ENCODE measurements around the gene GPRC5B.

Gene GPRC5B

GRCh38 chr16:19871721-19872120 is 12.9 kb downstream of the GPRC5B start:
- no peak overlapping the region for H3K27ac Mint-ChIP-seq
- H3K4me3 Mint-ChIP-seq: no peak overlapping the region
- no peaks in the 10 kb centered on the region for H3K4me1 Mint-ChIP-seq (ENCODE audit: low read depth)
- peaks cover 3% of the 10 kb centered on the region for H3K27me3 Mint-ChIP-seq
- no peaks in the 10 kb centered on the region for H3K9me3 Mint-ChIP-seq
- DNase-seq: no peak
- no peaks in the 10 kb centered on the region for H3K36me3 Mint-ChIP-seq (ENCODE audit: low read depth)

- Mint-ChIP-seq H3K36me3 (ENCODE audit: low read depth) (no peaks in the 10 kb centered on the region), H3K27ac (no peak overlapping the region), H3K4me1 (ENCODE audit: low read depth) (no peaks in the 10 kb centered on the region), H3K4me3 (no peak overlapping the region), H3K27me3 (peaks cover 3% of the 10 kb centered on the region), H3K9me3 (no peaks in the 10 kb centered on the region)
- no peak for DNase-seq
Measured at GRCh38 chr16:19868421-19868820, 16.2 kb downstream of the GPRC5B start.

- Mint-ChIP-seq H3K9me3 (no peaks in the 10 kb centered on the region), H3K36me3 (ENCODE audit: low read depth) (no peaks in the 10 kb centered on the region), H3K27me3 (peaks cover 3% of the 10 kb centered on the region), H3K27ac (no peak overlapping the region), H3K4me1 (ENCODE audit: low read depth) (no peaks in the 10 kb centered on the region), H3K4me3 (no peak overlapping the region)
- DNase-seq: no peak
Measured at GRCh38 chr16:19864566-19864965, 20.1 kb downstream of the GPRC5B start.

GRCh38 chr16:19863990-19864389 is 20.7 kb downstream of the GPRC5B start:
- no peaks in the 10 kb centered on the region for H3K4me1 Mint-ChIP-seq (ENCODE audit: low read depth)
- H3K9me3 Mint-ChIP-seq: no peaks in the 10 kb centered on the region
- no peak overlapping the region for H3K4me3 Mint-ChIP-seq
- H3K27ac Mint-ChIP-seq: no peak overlapping the region
- H3K36me3 Mint-ChIP-seq (ENCODE audit: low read depth): no peaks in the 10 kb centered on the region
- peaks cover 3% of the 10 kb centered on the region for H3K27me3 Mint-ChIP-seq
- DNase-seq: no peak

GRCh38 chr16:19861811-19862327 is 22.8 kb downstream of the GPRC5B start:
- Mint-ChIP-seq H3K9me3 (no peaks in the 10 kb centered on the region), H3K36me3 (ENCODE audit: low read depth) (no peaks in the 10 kb centered on the region), H3K27ac (no peak overlapping the region), H3K4me1 (ENCODE audit: low read depth) (no peaks in the 10 kb centered on the region), H3K27me3 (no peaks in the 10 kb centered on the region), H3K4me3 (no peak overlapping the region)
- DNase-seq: no peak

GRCh38 chr16:19861133-19861532 is 23.5 kb downstream of the GPRC5B start:
- H3K9me3 Mint-ChIP-seq: no peaks in the 10 kb centered on the region
- H3K4me1 Mint-ChIP-seq (ENCODE audit: low read depth): no peaks in the 10 kb centered on the region
- no peaks in the 10 kb centered on the region for H3K36me3 Mint-ChIP-seq (ENCODE audit: low read depth)
- H3K27ac Mint-ChIP-seq: no peak overlapping the region
- no peaks in the 10 kb centered on the region for H3K27me3 Mint-ChIP-seq
- no peak for DNase-seq
- H3K4me3 Mint-ChIP-seq: no peak overlapping the region

GRCh38 chr16:19860166-19861041 is 24.2 kb downstream of the GPRC5B start:
- Mint-ChIP-seq H3K4me1 (ENCODE audit: low read depth) (no peaks in the 10 kb centered on the region), H3K4me3 (no peak overlapping the region), H3K36me3 (ENCODE audit: low read depth) (no peaks in the 10 kb centered on the region), H3K27ac (no peak overlapping the region), H3K9me3 (no peaks in the 10 kb centered on the region), H3K27me3 (no peaks in the 10 kb centered on the region)
- DNase-seq: no peak

- no peaks in the 10 kb centered on the region for H3K9me3 Mint-ChIP-seq
- no peaks in the 10 kb centered on the region for H3K27me3 Mint-ChIP-seq
- no peak for DNase-seq
- H3K4me1 Mint-ChIP-seq (ENCODE audit: low read depth): no peaks in the 10 kb centered on the region
- no peak overlapping the region for H3K4me3 Mint-ChIP-seq
- H3K27ac Mint-ChIP-seq: no peak overlapping the region
- no peaks in the 10 kb centered on the region for H3K36me3 Mint-ChIP-seq (ENCODE audit: low read depth)
Measured at GRCh38 chr16:19859603-19860002, 25.0 kb downstream of the GPRC5B start.

GRCh38 chr16:19859166-19859565 is 25.5 kb downstream of the GPRC5B start:
- H3K4me1 Mint-ChIP-seq (ENCODE audit: low read depth): no peaks in the 10 kb centered on the region
- H3K4me3 Mint-ChIP-seq: no peak overlapping the region
- no peak for DNase-seq
- no peaks in the 10 kb centered on the region for H3K36me3 Mint-ChIP-seq (ENCODE audit: low read depth)
- no peaks in the 10 kb centered on the region for H3K9me3 Mint-ChIP-seq
- no peaks in the 10 kb centered on the region for H3K27me3 Mint-ChIP-seq
- no peak overlapping the region for H3K27ac Mint-ChIP-seq

- Mint-ChIP-seq H3K27me3 (no peaks in the 10 kb centered on the region), H3K4me1 (ENCODE audit: low read depth) (no peaks in the 10 kb centered on the region), H3K27ac (no peak overlapping the region), H3K4me3 (no peak overlapping the region), H3K36me3 (ENCODE audit: low read depth) (no peaks in the 10 kb centered on the region), H3K9me3 (no peaks in the 10 kb centered on the region)
- DNase-seq: no peak
Measured at GRCh38 chr16:19858340-19859018, 26.2 kb downstream of the GPRC5B start.

GRCh38 chr16:19857593-19858339 is 26.9 kb downstream of the GPRC5B start:
- Mint-ChIP-seq H3K4me3 (no peak overlapping the region), H3K4me1 (ENCODE audit: low read depth) (no peaks in the 10 kb centered on the region), H3K27me3 (peaks cover 2% of the 10 kb centered on the region), H3K36me3 (ENCODE audit: low read depth) (no peaks in the 10 kb centered on the region), H3K27ac (no peak overlapping the region), H3K9me3 (no peaks in the 10 kb centered on the region)
- DNase-seq: no peak

- Mint-ChIP-seq H3K36me3 (ENCODE audit: low read depth) (no peaks in the 10 kb centered on the region), H3K27ac (no peak overlapping the region), H3K4me3 (no peak overlapping the region), H3K27me3 (peaks cover 2% of the 10 kb centered on the region), H3K4me1 (ENCODE audit: low read depth) (no peaks in the 10 kb centered on the region), H3K9me3 (no peaks in the 10 kb centered on the region)
- DNase-seq: no peak
Measured at GRCh38 chr16:19856120-19856519, 28.5 kb downstream of the GPRC5B start.

GRCh38 chr16:19854543-19854876 is 30.1 kb downstream of the GPRC5B start:
- Mint-ChIP-seq H3K36me3 (ENCODE audit: low read depth) (no peaks in the 10 kb centered on the region), H3K4me1 (ENCODE audit: low read depth) (no peaks in the 10 kb centered on the region)

GRCh38 chr16:19853742-19854542 is 30.7 kb downstream of the GPRC5B start:
- Mint-ChIP-seq H3K27me3 (peaks cover 2% of the 10 kb centered on the region), H3K4me1 (ENCODE audit: low read depth) (no peaks in the 10 kb centered on the region), H3K27ac (no peak overlapping the region), H3K4me3 (no peak overlapping the region), H3K36me3 (ENCODE audit: low read depth) (no peaks in the 10 kb centered on the region), H3K9me3 (no peaks in the 10 kb centered on the region)
- DNase-seq: no peak

More at GRCh38 chr16:19854543-19854876, 30.1 kb downstream of the GPRC5B start:
- Mint-ChIP-seq H3K27me3 (peaks cover 2% of the 10 kb centered on the region), H3K9me3 (no peaks in the 10 kb centered on the region), H3K4me3 (no peak overlapping the region), H3K27ac (no peak overlapping the region)
- DNase-seq: no peak

Measured in activated T-cell treated with anti-CD3 and anti-CD28 coated beads, Interleukin-2, amount 50 U/mL, for 24 hours (primary cell).